GM12878 (cell line): ENCODE data around the gene TBCCD1. TPM values are rescaled to one million over a fixed set of nuclear protein-coding genes. Genes with fewer than 3 reads are reported as not detected.

Experiments used
- BACH1 ChIP-seq: fragments of 450-650 bp; IDR thresholded peaks from 2 replicates; pipeline ENCODE4 v1.6.1; 2017; ENCODE audit warnings: mild to moderate bottlenecking, borderline replicate concordance
- CBFB ChIP-seq: IDR thresholded peaks from 2 replicates; pipeline ENCODE4 v1.6.1; 2016; ENCODE audit warnings: antibody characterized with exemption, low read depth
- CBX3 ChIP-seq: fragments of 200-600 bp; sonication (generic); IDR thresholded peaks from 2 replicates; pipeline ENCODE4 v1.6.1; 2016; ENCODE audit warnings: low read depth, borderline replicate concordance
- CEBPB ChIP-seq, 2 experiments: fragments of 150-350 bp in 1 of 2; IDR thresholded peaks; 2 replicates each; pipeline ENCODE4 v1.6.1; 2012 to 2014; ENCODE audit warnings: low read depth in 2 of 2, low read length in 2 of 2, borderline replicate concordance in 1 of 2, inconsistent platforms in 1 of 2
- DPF2 ChIP-seq: fragments of 450-650 bp; IDR thresholded peaks from 2 replicates; pipeline ENCODE4 v1.6.1; 2017; ENCODE audit warnings: mild to moderate bottlenecking
- EP300 ChIP-seq, 2 experiments: fragments of 150-350 bp in 1 of 2; IDR thresholded peaks; 2 replicates each; pipeline ENCODE4 v1.6.1; 2011 to 2012; ENCODE audit warnings: low read depth in 2 of 2, low read length in 2 of 2, borderline replicate concordance in 1 of 2, improper control_type of control experiment in 1 of 2, inconsistent platforms in 1 of 2; ENCODE audit not compliant: control insufficient read depth in 1 of 2
- GATAD2B ChIP-seq: fragments of 450-650 bp; conservative IDR thresholded peaks from 2 replicates; pipeline ENCODE4 v1.6.1; 2017; ENCODE audit warnings: low read depth, mild to moderate bottlenecking, moderate library complexity
- HCFC1 ChIP-seq: fragments of 150-350 bp; IDR thresholded peaks from 2 replicates; pipeline ENCODE4 v1.6.1; 2014; ENCODE audit warnings: low read length
- KAT2A ChIP-seq: conservative IDR thresholded peaks from 2 replicates; pipeline ENCODE4 v1.6.1; 2011; ENCODE audit warnings: low read depth, low read length; ENCODE audit not compliant: control insufficient read depth
- MTA2 ChIP-seq: fragments of 450-650 bp; IDR thresholded peaks from 2 replicates; pipeline ENCODE4 v1.6.1; 2016; ENCODE audit warnings: low read depth, mild to moderate bottlenecking, moderate library complexity
- MTA3 ChIP-seq: IDR thresholded peaks from 2 replicates; pipeline ENCODE4 v1.6.1; 2012; ENCODE audit warnings: low read length, inconsistent platforms, borderline replicate concordance
- MYB ChIP-seq: fragments of 150-350 bp; IDR thresholded peaks from 2 replicates; pipeline ENCODE4 v1.6.1; 2014; ENCODE audit warnings: mild to moderate bottlenecking, low read depth, low read length, borderline replicate concordance
- NFXL1 ChIP-seq: fragments of 450-650 bp; IDR thresholded peaks from 2 replicates; pipeline ENCODE4 v1.6.1; 2017; ENCODE audit warnings: antibody characterized with exemption, mild to moderate bottlenecking, borderline replicate concordance
- NRF1 ChIP-seq: conservative IDR thresholded peaks from 2 replicates; pipeline ENCODE4 v1.6.1; 2011; ENCODE audit warnings: mild to moderate bottlenecking, low read depth, low read length, improper control_type of control experiment
- PAX5 ChIP-seq: IDR thresholded peaks from 2 replicates; pipeline ENCODE4 v1.6.1; 2011; ENCODE audit warnings: low read depth, low read length, borderline replicate concordance
- PBX3 ChIP-seq: IDR thresholded peaks from 2 replicates; pipeline ENCODE4 v1.6.1; 2011; ENCODE audit warnings: mild to moderate bottlenecking, low read depth, low read length, moderate library complexity; ENCODE audit not compliant: insufficient replicate concordance
- POU2F2 ChIP-seq: IDR thresholded peaks from 3 replicates; pipeline ENCODE4 v1.6.1; 2011; ENCODE audit warnings: low read depth, mild to moderate bottlenecking, low read length, borderline replicate concordance
- RFX5 ChIP-seq: IDR thresholded peaks from 2 replicates; pipeline ENCODE4 v1.6.1; 2011; ENCODE audit warnings: low read depth, low read length, improper control_type of control experiment
- YY1 ChIP-seq: IDR thresholded peaks from 2 replicates; pipeline ENCODE4 v1.6.1; 2011; ENCODE audit warnings: low read depth, mild to moderate bottlenecking, low read length
- ZNF24 ChIP-seq: fragments of 450-650 bp; IDR thresholded peaks from 2 replicates; pipeline ENCODE4 v1.6.1; 2017; ENCODE audit warnings: antibody characterized with exemption, mild to moderate bottlenecking
- polyA plus RNA-seq, 11 experiments: library from polyadenylated mRNA; depleted of rRNA in 4 of 11; unstranded in 6 of 11; stranded (reverse) in 5 of 11; fragments of >200 nt; fragmentation: Nextera tagmentation in 4 of 11; fragmentation: Illumina TruSeq in 1 of 11; extraction: Ambion mirVana in 4 of 11; extraction: Trizol in 1 of 11; gene quantifications; 1 replicate in 1 of 11; 2 replicates in 10 of 11; pipeline versions ENCODE4 v1.2.1 to v1.2.3, GENCODE V29; 2011 to 2016; ENCODE audit warnings: inconsistent platforms in 2 of 11, missing spikeins in 2 of 11, low read depth in 1 of 11
- total RNA-seq, 4 experiments: library from RNA; depleted of rRNA in 3 of 4; stranded (reverse); fragments of >200 nt in 3 of 4; fragmentation: Illumina TruSeq in 1 of 4; extraction: Trizol in 1 of 4; gene quantifications; 2 replicates each; pipeline versions ENCODE4 v1.2.1 to v1.2.3, GENCODE V29; 2013 to 2021
- TF ChIP-seq, protein P1 (sequence below): fragments of 450-650 bp; conservative IDR thresholded peaks from 2 replicates; pipeline ENCODE4 v1.6.1; 2017; ENCODE audit warnings: mild to moderate bottlenecking, moderate library complexity
- TF ChIP-seq, protein P2 (sequence below): fragments of 450-650 bp; IDR thresholded peaks from 2 replicates; pipeline ENCODE4 v1.6.1; 2017; ENCODE audit warnings: low read depth, mild to moderate bottlenecking, moderate library complexity
- TF ChIP-seq, protein P3 (sequence below): IDR thresholded peaks from 2 replicates; pipeline ENCODE4 v1.6.1; 2012; ENCODE audit warnings: low read length, inconsistent platforms
- TF ChIP-seq, protein P4 (sequence below): IDR thresholded peaks from 2 replicates; pipeline ENCODE4 v1.6.1; 2011; ENCODE audit warnings: borderline replicate concordance, low read depth, mild to moderate bottlenecking, moderate library complexity, low read length; ENCODE audit not compliant: insufficient read depth, poor library complexity, severe bottlenecking

TBCCD1 gene
- total and polyA plus RNA-seq, 10 of the 15 experiments (the other 5 are each of a cell fraction or from before 2014, with no cell fraction given): 6.9 to 23.4 (median 14.7) TPM

DNA sequence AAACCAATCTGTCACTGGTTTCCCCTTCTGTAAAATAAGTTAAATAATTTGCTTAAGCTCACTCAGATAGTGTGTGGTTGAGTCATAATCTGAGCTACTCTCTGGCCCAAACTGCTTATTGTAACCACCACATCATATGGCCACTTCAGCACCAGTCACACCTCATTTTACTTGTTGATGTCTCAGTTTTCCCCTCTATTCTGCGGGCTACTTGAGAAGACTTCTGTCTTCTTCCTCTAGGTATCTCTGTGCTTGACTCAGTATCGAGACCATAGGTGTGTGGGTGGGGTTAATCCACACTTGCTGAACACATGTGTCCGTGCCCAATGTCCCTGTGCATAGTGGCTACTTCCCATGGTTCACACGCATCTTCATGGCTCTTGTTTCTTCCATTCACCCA is 55.9 kb downstream of the TBCCD1 start (continued):
- TF ChIP-seq NFXL1 (no peak), RFX5 (no peak), NRF1 (no peak), HCFC1 (no peak), ZNF24 (peak; percentile 16; the same call in 1 of the 2 replicates), KAT2A (no peak), YY1 (no peak), MTA3 (peak; percentile 82; the same call in 1 of the 2 replicates), PAX5 (peak; percentile 87; the same call in 1 of the 2 replicates), CEBPB (IDR thresholded peaks at IDR 0.05; ENCODE audit: borderline replicate concordance in 1 of 2, low read depth in 2 of 2, low read length in 2 of 2) (peak in 1 of 2 experiments; percentile 66; a peak in 1 of 4 replicates), PBX3 (peak; percentile 5), DPF2 (peak; percentile 66), GATAD2B (peak; percentile 49; the same call in 1 of the 2 replicates), EP300 (IDR thresholded peaks at IDR 0.05; ENCODE audit: borderline replicate concordance in 1 of 2, control insufficient read depth in 1 of 2, low read depth in 2 of 2, low read length in 2 of 2) (peak in 1 of 2 experiments; percentile 66; a peak in 3 of 4 replicates), MTA2 (peak; percentile 78), CBX3 (no peak), MYB (no peak), CBFB (peak; percentile 85; the same call in 1 of the 2 replicates), BACH1 (peak; percentile 76; the same call in 1 of the 2 replicates), POU2F2 (peak; percentile 89; the same call in 2 of the 3 replicates)
- TF ChIP-seq, protein P1, sequence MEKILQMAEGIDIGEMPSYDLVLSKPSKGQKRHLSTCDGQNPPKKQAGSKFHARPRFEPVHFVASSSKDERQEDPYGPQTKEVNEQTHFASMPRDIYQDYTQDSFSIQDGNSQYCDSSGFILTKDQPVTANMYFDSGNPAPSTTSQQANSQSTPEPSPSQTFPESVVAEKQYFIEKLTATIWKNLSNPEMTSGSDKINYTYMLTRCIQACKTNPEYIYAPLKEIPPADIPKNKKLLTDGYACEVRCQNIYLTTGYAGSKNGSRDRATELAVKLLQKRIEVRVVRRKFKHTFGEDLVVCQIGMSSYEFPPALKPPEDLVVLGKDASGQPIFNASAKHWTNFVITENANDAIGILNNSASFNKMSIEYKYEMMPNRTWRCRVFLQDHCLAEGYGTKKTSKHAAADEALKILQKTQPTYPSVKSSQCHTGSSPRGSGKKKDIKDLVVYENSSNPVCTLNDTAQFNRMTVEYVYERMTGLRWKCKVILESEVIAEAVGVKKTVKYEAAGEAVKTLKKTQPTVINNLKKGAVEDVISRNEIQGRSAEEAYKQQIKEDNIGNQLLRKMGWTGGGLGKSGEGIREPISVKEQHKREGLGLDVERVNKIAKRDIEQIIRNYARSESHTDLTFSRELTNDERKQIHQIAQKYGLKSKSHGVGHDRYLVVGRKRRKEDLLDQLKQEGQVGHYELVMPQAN: no peak
- TF ChIP-seq, protein P2, sequence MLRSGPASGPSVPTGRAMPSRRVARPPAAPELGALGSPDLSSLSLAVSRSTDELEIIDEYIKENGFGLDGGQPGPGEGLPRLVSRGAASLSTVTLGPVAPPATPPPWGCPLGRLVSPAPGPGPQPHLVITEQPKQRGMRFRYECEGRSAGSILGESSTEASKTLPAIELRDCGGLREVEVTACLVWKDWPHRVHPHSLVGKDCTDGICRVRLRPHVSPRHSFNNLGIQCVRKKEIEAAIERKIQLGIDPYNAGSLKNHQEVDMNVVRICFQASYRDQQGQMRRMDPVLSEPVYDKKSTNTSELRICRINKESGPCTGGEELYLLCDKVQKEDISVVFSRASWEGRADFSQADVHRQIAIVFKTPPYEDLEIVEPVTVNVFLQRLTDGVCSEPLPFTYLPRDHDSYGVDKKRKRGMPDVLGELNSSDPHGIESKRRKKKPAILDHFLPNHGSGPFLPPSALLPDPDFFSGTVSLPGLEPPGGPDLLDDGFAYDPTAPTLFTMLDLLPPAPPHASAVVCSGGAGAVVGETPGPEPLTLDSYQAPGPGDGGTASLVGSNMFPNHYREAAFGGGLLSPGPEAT: peak; percentile 65
- TF ChIP-seq, protein P3, sequence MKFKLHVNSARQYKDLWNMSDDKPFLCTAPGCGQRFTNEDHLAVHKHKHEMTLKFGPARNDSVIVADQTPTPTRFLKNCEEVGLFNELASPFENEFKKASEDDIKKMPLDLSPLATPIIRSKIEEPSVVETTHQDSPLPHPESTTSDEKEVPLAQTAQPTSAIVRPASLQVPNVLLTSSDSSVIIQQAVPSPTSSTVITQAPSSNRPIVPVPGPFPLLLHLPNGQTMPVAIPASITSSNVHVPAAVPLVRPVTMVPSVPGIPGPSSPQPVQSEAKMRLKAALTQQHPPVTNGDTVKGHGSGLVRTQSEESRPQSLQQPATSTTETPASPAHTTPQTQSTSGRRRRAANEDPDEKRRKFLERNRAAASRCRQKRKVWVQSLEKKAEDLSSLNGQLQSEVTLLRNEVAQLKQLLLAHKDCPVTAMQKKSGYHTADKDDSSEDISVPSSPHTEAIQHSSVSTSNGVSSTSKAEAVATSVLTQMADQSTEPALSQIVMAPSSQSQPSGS: peak; percentile 92
- TF ChIP-seq, protein P4, sequence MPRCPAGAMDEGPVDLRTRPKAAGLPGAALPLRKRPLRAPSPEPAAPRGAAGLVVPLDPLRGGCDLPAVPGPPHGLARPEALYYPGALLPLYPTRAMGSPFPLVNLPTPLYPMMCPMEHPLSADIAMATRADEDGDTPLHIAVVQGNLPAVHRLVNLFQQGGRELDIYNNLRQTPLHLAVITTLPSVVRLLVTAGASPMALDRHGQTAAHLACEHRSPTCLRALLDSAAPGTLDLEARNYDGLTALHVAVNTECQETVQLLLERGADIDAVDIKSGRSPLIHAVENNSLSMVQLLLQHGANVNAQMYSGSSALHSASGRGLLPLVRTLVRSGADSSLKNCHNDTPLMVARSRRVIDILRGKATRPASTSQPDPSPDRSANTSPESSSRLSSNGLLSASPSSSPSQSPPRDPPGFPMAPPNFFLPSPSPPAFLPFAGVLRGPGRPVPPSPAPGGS: peak; percentile 93
